ENCODE measurements around the gene SNORC. TPM values are rescaled to one million over a fixed set of nuclear protein-coding genes. Genes with fewer than 3 reads are reported as not detected.

The SNORC gene
- total RNA-seq (1 to 10 TPM in 2 of 4 donors, under 1 TPM in 2; under 0.01 to 1.9 (median 0.71) TPM), polyA plus RNA-seq (10 to 100 TPM in 1 of 3 donors, 1 to 10 TPM in 2; 7.2 to 13.2 (median 8.8) TPM)

DNA sequence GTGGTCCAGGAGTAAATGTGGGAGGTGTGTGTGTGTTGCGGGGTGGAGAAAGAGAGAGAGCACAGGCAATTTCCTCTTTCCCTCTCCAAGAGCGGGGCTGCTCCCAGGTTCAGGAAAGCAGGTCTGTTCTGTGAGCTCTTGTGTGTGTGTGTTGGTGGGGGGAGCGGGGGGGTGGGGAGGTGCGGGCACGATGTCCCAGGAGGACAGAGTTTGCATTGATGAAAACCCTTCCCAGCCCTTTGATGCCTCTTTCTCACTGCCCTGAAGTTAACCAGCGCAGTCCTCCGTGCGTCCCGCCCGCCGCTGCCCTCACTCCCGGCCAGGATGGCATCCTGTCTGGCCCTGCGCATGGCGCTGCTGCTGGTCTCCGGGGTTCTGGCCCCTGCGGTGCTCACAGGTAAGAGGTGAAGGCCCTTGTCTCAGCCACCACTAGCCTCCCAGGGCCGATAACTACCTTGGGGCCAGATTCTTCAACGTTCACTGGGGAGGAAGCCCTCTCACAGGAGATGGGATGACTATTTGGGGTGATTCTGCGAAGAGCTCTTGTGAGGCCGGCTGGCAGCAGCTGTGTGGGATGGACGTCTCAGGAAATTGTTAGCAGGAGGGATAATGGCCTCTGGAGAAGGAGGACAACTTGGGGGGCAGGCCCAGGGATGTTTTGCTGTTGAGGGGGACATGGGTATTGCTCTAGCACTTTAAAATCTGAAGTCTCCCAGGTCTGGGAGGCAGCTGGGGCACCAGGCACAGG is at the start of gene SNORC:
SNORC (plus strand) TSS at position 247 of the 748 bp plus-strand sequence; CDS start at position 325, 78 bp downstream.
- Histone ChIP-seq H3K4me1 (no peaks in the 10 kb centered on the region), H3K9me3 (no peaks in the 10 kb centered on the region), H3K27ac (no peak within 1 kb of the TSS), H3K4me3 (no peak within 1 kb of the TSS), H3K27me3 (peaks cover 0 to 4% (median 4%) of the 10 kb centered on the region in 3 donors), H3K36me3 (no peaks in the 10 kb centered on the region)
- TF ChIP-seq POLR2A (IDR thresholded peaks at IDR 0.05): no peak
- TF ChIP-seq CTCF (IDR thresholded peaks at IDR 0.05): no peak
- TF ChIP-seq POLR2AphosphoS5 (IDR thresholded peaks at IDR 0.05): no peak
- no peak for TF ChIP-seq EP300 (IDR thresholded peaks at IDR 0.05)
- 84 to 90% methylated on average over 21 of the region's 21 CpGs for WGBS, 2 donors
- intact Hi-C loops (cut with DNase I): no loop called here
- peak; percentile 52 for DNase-seq

DNA sequence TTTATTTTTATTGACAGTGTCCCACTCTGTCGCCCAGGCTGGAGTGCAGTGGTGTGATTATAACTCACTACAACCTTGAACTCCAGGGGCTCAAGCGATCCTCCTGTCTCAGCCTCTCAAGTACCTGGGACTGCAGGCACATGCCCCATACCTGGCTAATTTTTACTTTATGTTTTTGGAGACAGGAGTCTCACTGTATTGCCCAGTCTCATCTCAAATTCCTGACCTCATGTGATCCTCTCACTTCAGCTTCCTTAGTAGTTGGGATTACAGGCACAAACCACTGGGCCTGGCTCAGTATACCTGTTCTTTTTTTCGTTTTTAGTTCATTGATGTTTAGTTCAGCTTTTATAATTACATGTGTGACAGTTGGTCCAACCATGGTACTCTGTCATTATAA is 40.1 kb upstream of the SNORC start:
- peaks cover 14 to 70% (median 32%) of the 10 kb centered on the region in 4 donors for H3K36me3 ChIP-seq
- no peak overlapping the region for H3K4me3 ChIP-seq
- no peak overlapping the region for H3K27ac ChIP-seq
- no peaks in the 10 kb centered on the region for H3K9me3 ChIP-seq
- no peak for TF ChIP-seq CTCF (IDR thresholded peaks at IDR 0.05)
- TF ChIP-seq POLR2AphosphoS5 (IDR thresholded peaks at IDR 0.05): no peak
- no peak for DNase-seq
- intact Hi-C loops (cut with DNase I): no loop called here
- no peaks in the 10 kb centered on the region for H3K27me3 ChIP-seq
- WGBS, 2 donors: 91 to 93% methylated on average over 3 of the region's 3 CpGs
- no peaks in the 10 kb centered on the region for H3K4me1 ChIP-seq

DNA sequence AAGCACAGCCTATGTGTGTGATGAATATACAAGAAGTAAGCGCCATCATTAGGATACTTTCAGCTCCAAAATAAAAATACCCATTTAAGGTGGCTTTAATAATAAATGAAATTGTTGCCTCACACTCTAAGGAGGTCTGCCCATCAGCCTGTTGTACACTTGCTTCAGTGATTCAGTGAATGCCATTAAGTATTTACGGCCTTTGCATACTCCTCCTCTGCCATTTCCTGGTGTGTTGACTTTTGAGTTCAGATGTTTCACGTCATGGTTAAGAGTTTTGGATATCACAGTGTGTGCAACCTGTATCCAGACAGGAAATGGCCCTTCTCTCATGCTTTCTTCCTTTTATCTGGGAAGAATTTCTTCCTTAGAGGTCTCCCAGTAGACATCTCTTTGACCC is 38.6 kb upstream of the SNORC start:
- peaks cover 14 to 72% (median 29%) of the 10 kb centered on the region in 4 donors for H3K36me3 ChIP-seq

GRCh38 chr2:232833830-232834229 is 36.2 kb upstream of the SNORC start:
- H3K27ac ChIP-seq: no peak overlapping the region
- no peak overlapping the region for H3K4me3 ChIP-seq
- DNase-seq: no peak
- H3K4me1 ChIP-seq: peaks cover 0 to 10% (median 6%) of the 10 kb centered on the region in 4 donors
- no peaks in the 10 kb centered on the region for H3K27me3 ChIP-seq
- TF ChIP-seq EP300 (IDR thresholded peaks at IDR 0.05) (no peak), CTCF (IDR thresholded peaks at IDR 0.05) (no peak), POLR2A (IDR thresholded peaks at IDR 0.05) (no peak), POLR2AphosphoS5 (IDR thresholded peaks at IDR 0.05) (no peak)
- intact Hi-C loops (cut with DNase I): no loop called here
- H3K9me3 ChIP-seq: no peaks in the 10 kb centered on the region
- H3K36me3 ChIP-seq: peaks cover 14 to 77% (median 35%) of the 10 kb centered on the region in 4 donors
- 94 to 98% methylated on average over 1 of the region's 1 CpG for WGBS, 2 donors

More for the DNA sequence above, 38.6 kb upstream of the SNORC start:
- Histone ChIP-seq H3K9me3 (no peaks in the 10 kb centered on the region), H3K4me3 (no peak overlapping the region), H3K4me1 (no peaks in the 10 kb centered on the region), H3K27ac (no peak overlapping the region), H3K27me3 (no peaks in the 10 kb centered on the region)
- intact Hi-C loops (cut with DNase I): no loop called here
- no peak for TF ChIP-seq POLR2AphosphoS5 (IDR thresholded peaks at IDR 0.05)
- no peak for TF ChIP-seq POLR2A (IDR thresholded peaks at IDR 0.05)
- no peak for TF ChIP-seq EP300 (IDR thresholded peaks at IDR 0.05)
- no peak for TF ChIP-seq CTCF (IDR thresholded peaks at IDR 0.05)
- DNase-seq: no peak
- 82 to 88% methylated on average over 3 of the region's 3 CpGs for WGBS, 2 donors
